Astrocyte of the spinal cord (primary cell): Measurements from ENCODE around the gene RPGR.

Experiments
- DNase-seq: peaks from one replicate; pipeline ENCODE4 v3.0.0; 2011; ENCODE audit warnings: low read depth, low spot score
- H3K4me3 ChIP-seq: 2 replicates; pipeline ENCODE4 v1.5.1; 2011; ENCODE audit warnings: low read depth, mild to moderate bottlenecking, low read length, moderate library complexity
- CTCF ChIP-seq: IDR thresholded peaks from 2 replicates; pipeline ENCODE4 v1.5.1; 2012; ENCODE audit warnings: low read depth, mild to moderate bottlenecking, low read length, inconsistent platforms
- in situ Hi-C: cut with HindIII; loops from 2 replicates; pipeline ENCODE4 v1.10.0; 2017; ENCODE audit warnings: low sequenced_read_pairs

RPGR gene

GRCh38 chrX:38327775-38328081 is 419 bp upstream of the RPGR start:
- in situ Hi-C loops, result no loop called here
- H3K4me3 ChIP-seq, result peak overlapping the region; percentile 66
- DNase-seq, result no peak
- no peak for TF ChIP-seq CTCF

GRCh38 chrX:38326086-38326485 is 1.2 kb downstream of the RPGR start:
- peak overlapping the region; percentile 66 for H3K4me3 ChIP-seq
- in situ Hi-C loops, result no loop called here
- DNase-seq, result no peak
- no peak for TF ChIP-seq CTCF

- in situ Hi-C loops, result no loop called here
- DNase-seq, result no peak
- H3K4me3 ChIP-seq, result no peak overlapping the region
- TF ChIP-seq CTCF, result no peak
Observed at GRCh38 chrX:38320819-38321218, 6.5 kb downstream of the RPGR start.

GRCh38 chrX:38318606-38319005 is 8.7 kb downstream of the RPGR start:
- no peak overlapping the region for H3K4me3 ChIP-seq
- no peak for DNase-seq
- TF ChIP-seq CTCF, result no peak
- in situ Hi-C loops, result no loop called here

- no peak overlapping the region for H3K4me3 ChIP-seq
- in situ Hi-C loops, result no loop called here
- TF ChIP-seq CTCF, result no peak
- DNase-seq, result no peak
Observed at GRCh38 chrX:38318196-38318595, 9.1 kb downstream of the RPGR start.

GRCh38 chrX:38315186-38315585 is 12.1 kb downstream of the RPGR start:
- TF ChIP-seq CTCF, result no peak
- in situ Hi-C loops, result no loop called here

GRCh38 chrX:38313190-38313589 is 14.1 kb downstream of the RPGR start:
- DNase-seq, result peak; percentile 46
- no peak for TF ChIP-seq CTCF
- no peak overlapping the region for H3K4me3 ChIP-seq
- in situ Hi-C loops, result no loop called here

More at GRCh38 chrX:38315186-38315585, 12.1 kb downstream of the RPGR start:
- no peak for DNase-seq
- H3K4me3 ChIP-seq, result no peak overlapping the region
